ENCODE measurements around the gene CFHR5. TPM values are rescaled to one million over a fixed set of nuclear protein-coding genes. Genes with fewer than 3 reads are reported as not detected.

Gene CFHR5
- total RNA-seq, 4 donors from 2014 or later, result not detected

- TF ChIP-seq EP300 (IDR thresholded peaks at IDR 0.05) (no peak), POLR2A (IDR thresholded peaks at IDR 0.05) (no peak), POLR2AphosphoS5 (IDR thresholded peaks at IDR 0.05) (no peak), CTCF (IDR thresholded peaks at IDR 0.05) (no peak)
- DNase-seq (ENCODE audit: low spot score in 2 of 2), result no peak
- H3K27me3 ChIP-seq, result no peaks in the 10 kb centered on the region
- H3K9me3 ChIP-seq, result no peaks in the 10 kb centered on the region
- WGBS, result 58% methylated on average over 7 of the region's 7 CpGs
- no peak overlapping the region for H3K4me3 ChIP-seq
- H3K36me3 ChIP-seq, result no peaks in the 10 kb centered on the region
- no peak overlapping the region for H3K27ac ChIP-seq
- H3K4me1 ChIP-seq, result no peaks in the 10 kb centered on the region
Measured at GRCh38 chr1:197041486-197042353, 64.4 kb downstream of the CFHR5 start.

- Histone ChIP-seq H3K4me1 (no peaks in the 10 kb centered on the region), H3K27ac (no peak overlapping the region), H3K36me3 (no peaks in the 10 kb centered on the region), H3K27me3 (no peaks in the 10 kb centered on the region), H3K9me3 (no peaks in the 10 kb centered on the region), H3K4me3 (no peak overlapping the region)
- WGBS, result 92% methylated on average over 4 of the region's 4 CpGs
- no peak for TF ChIP-seq EP300 (IDR thresholded peaks at IDR 0.05)
- TF ChIP-seq POLR2AphosphoS5 (IDR thresholded peaks at IDR 0.05), result no peak
- no peak for TF ChIP-seq POLR2A (IDR thresholded peaks at IDR 0.05)
- no peak for TF ChIP-seq CTCF (IDR thresholded peaks at IDR 0.05)
- DNase-seq (ENCODE audit: low spot score in 2 of 2), result no peak
Measured at GRCh38 chr1:197042676-197043341, 65.5 kb downstream of the CFHR5 start.

- no peak for DNase-seq (ENCODE audit: low spot score in 2 of 2)
- H3K4me3 ChIP-seq, result no peak overlapping the region
- H3K36me3 ChIP-seq, result no peaks in the 10 kb centered on the region
- TF ChIP-seq POLR2AphosphoS5 (IDR thresholded peaks at IDR 0.05) (no peak), POLR2A (IDR thresholded peaks at IDR 0.05) (no peak), CTCF (IDR thresholded peaks at IDR 0.05) (no peak), EP300 (IDR thresholded peaks at IDR 0.05) (no peak)
- H3K27ac ChIP-seq, result no peak overlapping the region
- no peaks in the 10 kb centered on the region for H3K4me1 ChIP-seq
- no peaks in the 10 kb centered on the region for H3K27me3 ChIP-seq
- H3K9me3 ChIP-seq, result no peaks in the 10 kb centered on the region
Measured at GRCh38 chr1:197049100-197049499, 71.7 kb downstream of the CFHR5 start.

Other genes with a start within 250 kb of the CFHR5 start
- not detected for gene CFHR3, start 202.7 kb upstream of the CFHR5 start, total RNA-seq
- 1 to 10 TPM in 1 of 4 donors, not detected in 3; 1.8 TPM for gene CFHR1, start 157.8 kb upstream of the CFHR5 start, total RNA-seq
- gene CFHR4, start 89.5 kb upstream of the CFHR5 start, total RNA-seq, result not detected
- 1 to 10 TPM in 1 of 4 donors, not detected in 3; 1.5 TPM for gene CFHR2, start 33.8 kb upstream of the CFHR5 start, total RNA-seq
- not detected for gene F13B, start 89.7 kb downstream of the CFHR5 start, total RNA-seq
- 10 to 100 TPM in 1 of 4 donors, 1 to 10 TPM in 3; 3.6 to 13.0 (median 5.6) TPM for gene ASPM, start 169.1 kb downstream of the CFHR5 start, total RNA-seq
- gene ZBTB41, start 223.7 kb downstream of the CFHR5 start, total RNA-seq, result 10 to 100 TPM in 2 of 4 donors, 1 to 10 TPM in 2; 7.4 to 10.9 (median 9.3) TPM

Measured in suprapubic skin (tissue), 4 donors.